WTC11 (cell line): ENCODE results near the gene FOLR2.

Experiments used
- IRF2 ChIP-seq: sonication (generic); formaldehyde crosslinking; IDR thresholded peaks from 2 replicates; pipeline ENCODE4 v1.8.0; 2022; ENCODE audit warnings: low read depth, missing genetic modification reagents, borderline replicate concordance
- TF ChIP-seq, protein P1 (sequence below): fragments of 200-600 bp; IDR thresholded peaks from 2 replicates; pipeline ENCODE4 v1.8.0; 2022; ENCODE audit warnings: antibody characterized with exemption

DNA sequence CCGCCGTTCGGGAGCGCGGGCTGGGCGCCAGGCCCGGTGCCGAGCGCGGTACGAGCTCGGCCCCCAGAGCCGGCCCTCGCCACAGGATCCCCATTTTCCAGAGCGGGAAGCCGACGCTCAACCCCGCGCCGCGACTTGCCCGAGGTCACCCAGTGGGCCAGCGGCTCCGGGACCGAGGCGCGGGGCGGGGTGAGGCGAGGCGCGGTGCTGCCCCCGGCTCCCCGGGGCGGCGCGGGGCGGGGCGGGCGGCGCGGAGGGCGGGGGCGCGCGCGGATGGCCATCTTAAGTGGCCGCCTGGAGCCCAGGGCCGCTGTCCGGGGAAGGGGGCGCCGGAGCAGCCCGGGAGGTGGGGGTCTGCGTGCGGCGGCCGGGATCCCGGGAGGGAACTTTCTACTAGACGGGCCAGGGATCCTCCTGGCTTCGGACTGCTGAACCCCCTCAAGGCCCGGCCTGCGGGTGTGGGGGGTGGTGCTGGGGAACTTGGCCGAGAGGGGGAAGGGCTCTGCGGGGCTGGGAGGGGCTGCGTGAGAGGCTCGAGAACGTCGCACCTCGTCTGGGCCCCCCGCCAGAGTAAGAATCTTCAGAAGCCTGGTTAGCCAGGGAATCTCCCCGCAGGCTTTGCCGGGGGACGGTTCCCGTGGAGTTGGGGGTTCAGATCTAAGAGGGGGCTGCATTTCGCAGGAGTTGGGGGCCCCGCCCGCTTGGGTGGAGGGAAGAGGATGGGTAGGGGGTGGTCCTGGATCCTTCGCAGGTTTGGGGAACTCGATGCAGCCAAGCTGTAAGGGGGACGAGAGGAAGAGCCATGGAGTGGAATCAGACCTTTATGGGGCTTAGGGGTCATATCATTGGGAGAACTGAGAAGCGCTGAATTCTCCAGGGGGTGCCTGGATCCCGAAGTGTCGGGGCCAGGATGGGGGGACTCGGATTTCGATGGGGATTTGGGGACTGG, 7.3 kb downstream of the FOLR2 start:
- TF ChIP-seq IRF2 (CRISPR knock-in tag), result no peak
- TF ChIP-seq, protein P1, sequence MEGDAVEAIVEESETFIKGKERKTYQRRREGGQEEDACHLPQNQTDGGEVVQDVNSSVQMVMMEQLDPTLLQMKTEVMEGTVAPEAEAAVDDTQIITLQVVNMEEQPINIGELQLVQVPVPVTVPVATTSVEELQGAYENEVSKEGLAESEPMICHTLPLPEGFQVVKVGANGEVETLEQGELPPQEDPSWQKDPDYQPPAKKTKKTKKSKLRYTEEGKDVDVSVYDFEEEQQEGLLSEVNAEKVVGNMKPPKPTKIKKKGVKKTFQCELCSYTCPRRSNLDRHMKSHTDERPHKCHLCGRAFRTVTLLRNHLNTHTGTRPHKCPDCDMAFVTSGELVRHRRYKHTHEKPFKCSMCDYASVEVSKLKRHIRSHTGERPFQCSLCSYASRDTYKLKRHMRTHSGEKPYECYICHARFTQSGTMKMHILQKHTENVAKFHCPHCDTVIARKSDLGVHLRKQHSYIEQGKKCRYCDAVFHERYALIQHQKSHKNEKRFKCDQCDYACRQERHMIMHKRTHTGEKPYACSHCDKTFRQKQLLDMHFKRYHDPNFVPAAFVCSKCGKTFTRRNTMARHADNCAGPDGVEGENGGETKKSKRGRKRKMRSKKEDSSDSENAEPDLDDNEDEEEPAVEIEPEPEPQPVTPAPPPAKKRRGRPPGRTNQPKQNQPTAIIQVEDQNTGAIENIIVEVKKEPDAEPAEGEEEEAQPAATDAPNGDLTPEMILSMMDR, result no peak
